Stimulated activated naive B cell treated with anti-CD40 and anti-IgM and Interleukin-4, amounts not matched to agents 10 μg/mL and 1 μg/mL and 100 μg/mL, for 72 hours (primary cell): Measurements from ENCODE around the gene ZNF77.
"Not testable (repeated sequence)": the region's sequence is repeated elsewhere in the genome, so short reads cannot be mapped to it uniquely, and the experiment has no call there.

Experiments used
- ATAC-seq, 2 donors: fragments of 150-1000 bp; cut with Tn5 transposase; replicated peaks; 2 replicates each; pipeline ENCODE4 v1.10.0; 2021; ENCODE audit warnings: moderate library complexity in 1 of 2
- DNase-seq: peaks from one replicate; pipeline ENCODE4 v3.0.0; 2021
- H3K27ac Mint-ChIP-seq: one replicate; pipeline ENCODE4 v1.8.0; 2022; ENCODE audit warnings: mild to moderate bottlenecking, mixed read lengths
- H3K27me3 Mint-ChIP-seq, 2 donors: one replicate each; pipeline ENCODE4 v1.8.0; 2022; ENCODE audit warnings: mixed read lengths in 2 of 2
- H3K36me3 Mint-ChIP-seq, 2 donors: one replicate each; pipeline ENCODE4 v1.8.0; 2022; ENCODE audit warnings: mixed read lengths in 2 of 2, mild to moderate bottlenecking in 1 of 2
- H3K4me1 Mint-ChIP-seq, 2 donors: one replicate each; pipeline ENCODE4 v1.8.0; 2022; ENCODE audit warnings: mixed read lengths in 2 of 2, mild to moderate bottlenecking in 1 of 2
- H3K4me3 Mint-ChIP-seq, 2 donors: one replicate each; pipeline ENCODE4 v1.8.0; 2022; ENCODE audit warnings: mild to moderate bottlenecking in 2 of 2, mixed read lengths in 2 of 2, moderate library complexity in 1 of 2
- H3K9me3 Mint-ChIP-seq, 2 donors: one replicate each; pipeline ENCODE4 v1.8.0; 2022; ENCODE audit warnings: mixed read lengths in 2 of 2, mild to moderate bottlenecking in 1 of 2

ZNF77 gene

DNA sequence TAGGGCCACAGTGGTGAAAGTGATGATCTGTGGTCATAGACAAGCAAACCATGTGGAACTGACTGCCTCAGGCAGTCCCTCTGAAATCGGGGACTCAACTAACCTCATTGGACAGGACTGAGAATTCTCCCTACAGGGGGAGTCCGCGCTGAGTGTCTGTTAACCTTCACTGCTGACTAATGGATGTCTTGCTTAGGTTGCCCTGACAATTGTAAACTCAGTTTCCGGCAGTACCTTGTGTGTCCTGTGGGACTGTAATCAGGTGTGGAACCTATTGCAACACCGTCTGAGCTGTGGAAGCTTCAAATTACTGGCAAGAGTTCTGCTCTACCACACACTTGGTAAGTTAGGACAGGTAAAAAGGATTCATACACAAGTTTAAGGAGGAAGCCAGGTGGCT lies 21.8 kb downstream of the ZNF77 start:
- no peak overlapping the region for H3K4me3 Mint-ChIP-seq
- H3K9me3 Mint-ChIP-seq: no peaks in the 10 kb centered on the region
- DNase-seq (no peak), ATAC-seq (peak in 1 of 2 donors; percentile 54)
- no peak overlapping the region for H3K27ac Mint-ChIP-seq
- no peaks in the 10 kb centered on the region for H3K4me1 Mint-ChIP-seq
- peaks cover 20 to 25% of the 10 kb centered on the region in 2 donors for H3K36me3 Mint-ChIP-seq
- H3K27me3 Mint-ChIP-seq: no peaks in the 10 kb centered on the region

DNA sequence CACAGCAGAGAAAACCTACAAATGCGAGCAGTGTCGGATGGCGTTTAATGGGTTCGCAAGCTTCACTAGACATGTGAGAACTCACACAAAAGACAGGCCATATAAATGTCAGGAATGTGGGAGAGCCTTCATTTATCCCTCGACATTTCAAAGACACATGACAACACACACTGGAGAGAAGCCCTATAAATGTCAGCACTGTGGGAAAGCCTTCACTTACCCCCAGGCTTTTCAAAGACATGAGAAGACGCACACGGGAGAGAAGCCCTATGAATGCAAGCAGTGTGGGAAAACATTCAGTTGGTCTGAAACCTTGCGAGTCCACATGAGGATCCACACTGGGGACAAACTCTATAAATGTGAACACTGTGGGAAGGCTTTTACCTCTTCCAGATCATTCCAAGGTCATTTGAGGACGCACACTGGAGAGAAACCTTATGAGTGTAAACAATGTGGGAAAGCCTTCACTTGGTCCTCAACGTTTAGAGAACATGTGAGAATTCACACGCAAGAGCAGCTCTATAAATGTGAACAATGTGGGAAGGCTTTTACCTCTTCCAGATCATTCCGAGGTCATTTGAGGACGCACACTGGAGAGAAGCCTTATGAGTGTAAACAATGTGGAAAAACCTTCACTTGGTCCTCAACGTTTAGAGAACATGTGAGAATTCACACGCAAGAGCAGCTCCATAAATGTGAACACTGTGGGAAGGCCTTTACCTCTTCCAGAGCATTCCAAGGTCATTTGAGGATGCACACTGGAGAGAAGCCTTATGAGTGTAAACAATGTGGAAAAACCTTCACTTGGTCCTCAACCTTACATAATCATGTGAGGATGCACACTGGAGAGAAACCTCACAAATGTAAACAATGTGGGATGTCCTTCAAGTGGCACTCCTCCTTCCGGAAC lies 27.2 kb downstream of the ZNF77 start:
- no peaks in the 10 kb centered on the region for H3K4me1 Mint-ChIP-seq
- H3K27me3 Mint-ChIP-seq: no peaks in the 10 kb centered on the region
- no peak overlapping the region for H3K27ac Mint-ChIP-seq
- no peak for ATAC-seq
- no peak overlapping the region for H3K4me3 Mint-ChIP-seq
- H3K9me3 Mint-ChIP-seq: peaks cover 8 to 9% of the 10 kb centered on the region in 2 donors
- H3K36me3 Mint-ChIP-seq: peaks cover 38 to 45% of the 10 kb centered on the region in 2 donors
- no peak for DNase-seq

DNA sequence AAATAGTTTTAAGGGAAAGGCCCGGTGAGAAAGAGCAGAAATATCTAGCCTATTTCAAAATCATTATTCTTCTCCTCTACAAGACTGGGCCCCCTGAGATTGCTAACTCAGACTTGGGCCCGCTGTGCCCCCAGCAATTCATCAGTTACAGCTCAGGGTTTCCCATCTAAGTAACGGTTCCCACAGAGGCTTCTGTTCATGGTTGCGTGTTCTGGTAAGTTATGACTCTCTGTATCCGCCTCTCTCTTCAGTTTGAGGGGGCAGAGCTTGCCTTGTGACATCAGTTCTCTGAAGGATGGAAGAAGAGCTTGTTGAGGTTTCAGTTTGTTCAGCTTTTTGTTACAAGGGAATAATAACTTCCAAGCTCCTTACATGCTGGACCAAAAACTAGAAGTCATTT lies 32.5 kb downstream of the ZNF77 start:
- DNase-seq: no peak
- Mint-ChIP-seq H3K27me3 (no peaks in the 10 kb centered on the region), H3K27ac (no peak overlapping the region), H3K9me3 (peaks cover 10% of the 10 kb centered on the region in 2 donors), H3K4me3 (no peak overlapping the region), H3K4me1 (peaks cover 9 to 23% of the 10 kb centered on the region in 2 donors), H3K36me3 (peaks cover 31 to 49% of the 10 kb centered on the region in 2 donors)
- no peak for ATAC-seq

DNA sequence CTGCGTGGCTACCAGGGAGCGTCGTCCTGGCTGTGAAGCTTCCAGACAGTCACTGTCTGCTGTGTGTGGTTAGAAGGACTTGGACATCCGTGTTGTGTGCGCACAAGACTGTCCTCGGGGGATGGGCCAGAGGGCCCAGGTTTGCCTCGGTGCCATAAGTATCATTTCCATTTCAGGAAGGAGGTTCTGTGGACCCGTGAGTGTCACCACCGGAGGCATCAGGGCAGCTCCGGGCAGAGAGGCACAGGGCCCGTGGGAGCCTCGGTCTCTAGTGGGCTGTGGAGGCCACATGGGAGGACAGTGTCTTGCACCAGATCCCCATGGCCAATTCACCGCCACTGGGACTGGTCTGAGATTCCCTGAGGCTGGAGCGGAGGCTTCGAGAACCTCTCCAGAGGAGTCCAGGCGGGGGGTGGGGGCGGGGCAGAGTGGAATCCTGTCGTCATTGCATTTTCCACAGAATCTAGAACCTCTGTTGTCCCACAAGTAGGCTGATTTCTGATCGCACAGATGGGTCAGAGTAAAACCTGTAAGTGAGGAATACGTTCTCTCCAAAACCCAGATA lies 38.1 kb downstream of the ZNF77 start:
- Mint-ChIP-seq H3K4me3 (no peak overlapping the region), H3K36me3 (peaks cover 9 to 20% of the 10 kb centered on the region in 2 donors), H3K4me1 (peaks cover 15 to 29% of the 10 kb centered on the region in 2 donors), H3K27ac (no peak overlapping the region), H3K9me3 (peaks cover 3 to 4% of the 10 kb centered on the region in 2 donors), H3K27me3 (no peaks in the 10 kb centered on the region)
- no peak for ATAC-seq
- DNase-seq: no peak

GRCh38 chr19:2905918-2906519 lies 38.8 kb downstream of the ZNF77 start:
- DNase-seq: no peak
- Mint-ChIP-seq H3K9me3 (peaks cover 3 to 4% of the 10 kb centered on the region in 2 donors), H3K27me3 (no peaks in the 10 kb centered on the region), H3K4me3 (no peak overlapping the region), H3K4me1 (peaks cover 16 to 35% of the 10 kb centered on the region in 2 donors), H3K27ac (no peak overlapping the region), H3K36me3 (peaks cover 7 to 17% of the 10 kb centered on the region in 2 donors)
- ATAC-seq: no peak

DNA sequence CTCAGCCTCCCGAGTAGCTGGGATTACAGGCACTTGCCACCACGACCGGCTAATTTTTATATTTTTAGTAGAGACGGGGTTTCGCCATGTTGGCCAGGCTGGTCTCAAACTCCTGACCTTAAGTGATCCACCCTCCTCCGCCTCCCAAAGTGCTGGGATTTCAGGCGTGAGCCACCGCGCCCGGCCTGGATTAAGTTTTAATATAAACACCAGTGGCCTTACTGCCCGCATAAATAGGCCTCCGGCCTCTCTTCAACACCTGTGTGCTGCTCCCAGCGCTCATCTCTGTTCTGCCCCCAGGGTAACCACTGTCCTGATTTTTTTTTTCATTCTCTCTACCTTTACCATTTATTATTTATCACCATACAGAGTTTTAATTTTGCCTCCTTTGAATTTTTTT lies 41.4 kb downstream of the ZNF77 start:
- DNase-seq, H3K27ac Mint-ChIP-seq, H3K9me3 Mint-ChIP-seq, ATAC-seq, H3K27me3 Mint-ChIP-seq, H3K4me3 Mint-ChIP-seq: not testable (repeated sequence)
- H3K4me1 Mint-ChIP-seq: peaks cover 13 to 28% of the 10 kb centered on the region in 2 donors
- H3K36me3 Mint-ChIP-seq: peaks cover 2 to 11% of the 10 kb centered on the region in 2 donors

- Mint-ChIP-seq H3K9me3 (no peaks in the 10 kb centered on the region), H3K36me3 (peaks cover 2 to 12% of the 10 kb centered on the region in 2 donors), H3K27ac (no peak overlapping the region), H3K4me3 (peak overlapping the region in 1 of 2 donors; percentile 17), H3K4me1 (peaks cover 13 to 27% of the 10 kb centered on the region in 2 donors), H3K27me3 (no peaks in the 10 kb centered on the region)
- ATAC-seq (no peak), DNase-seq (no peak)
Measured at GRCh38 chr19:2902590-2903218, 42.1 kb downstream of the ZNF77 start.

- H3K27ac Mint-ChIP-seq: peak within 1 kb of the TSS; percentile 99
- DNase-seq (peak; percentile 96), ATAC-seq (peak; percentile 96 to 98)
- H3K4me1 Mint-ChIP-seq: peaks cover 10 to 19% of the 10 kb centered on the region in 2 donors
- peak within 1 kb of the TSS; percentile 100 for H3K4me3 Mint-ChIP-seq
- no peaks in the 10 kb centered on the region for H3K27me3 Mint-ChIP-seq
- H3K9me3 Mint-ChIP-seq: peaks cover 4 to 7% of the 10 kb centered on the region in 2 donors
- H3K36me3 Mint-ChIP-seq: peaks cover 2 to 16% of the 10 kb centered on the region in 2 donors
Measured at GRCh38 chr19:2900296-2901252, 44.2 kb downstream of the ZNF77 start, which contains the start of gene ZNF57. TSS of gene ZNF57 (plus strand) at chr19:2900928. CDS start at chr19:2901046, 118 bp downstream.

DNA sequence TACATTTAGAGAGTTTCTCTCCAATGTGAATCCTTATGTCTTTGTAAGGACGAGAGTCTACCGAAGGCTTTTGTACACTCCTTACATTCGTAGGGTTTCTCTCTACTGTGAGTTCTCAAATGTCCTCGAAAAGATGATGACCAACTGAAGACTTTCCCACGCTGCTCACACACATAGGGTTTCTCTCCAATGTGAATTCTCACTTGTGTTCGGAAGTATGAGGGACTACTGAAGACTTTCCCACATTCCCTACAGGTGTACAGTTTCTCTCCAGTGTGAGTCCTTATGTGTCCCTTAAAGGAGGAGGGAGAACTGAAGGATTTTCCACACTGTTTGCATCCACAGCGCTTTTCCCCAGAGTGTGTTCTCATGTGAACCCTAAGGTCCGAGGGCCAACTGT lies 48.1 kb downstream of the ZNF77 start:
- ATAC-seq (no peak), DNase-seq (no peak)
- H3K9me3 Mint-ChIP-seq: peaks cover 4 to 9% of the 10 kb centered on the region in 2 donors
- H3K36me3 Mint-ChIP-seq: peaks cover 5 to 15% of the 10 kb centered on the region in 2 donors
- H3K27me3 Mint-ChIP-seq: no peaks in the 10 kb centered on the region
- peaks cover 6 to 12% of the 10 kb centered on the region in 2 donors for H3K4me1 Mint-ChIP-seq
- H3K27ac Mint-ChIP-seq: no peak overlapping the region
- no peak overlapping the region for H3K4me3 Mint-ChIP-seq

- not testable (repeated sequence) for H3K27me3 Mint-ChIP-seq, ATAC-seq, DNase-seq, H3K27ac Mint-ChIP-seq, H3K36me3 Mint-ChIP-seq, H3K9me3 Mint-ChIP-seq
- H3K4me3 Mint-ChIP-seq: peak overlapping the region in 1 of 2 donors; percentile 21
- peaks cover 15 to 20% of the 10 kb centered on the region in 2 donors for H3K4me1 Mint-ChIP-seq
Measured at GRCh38 chr19:2890531-2890930, 54.2 kb downstream of the ZNF77 start.

DNA sequence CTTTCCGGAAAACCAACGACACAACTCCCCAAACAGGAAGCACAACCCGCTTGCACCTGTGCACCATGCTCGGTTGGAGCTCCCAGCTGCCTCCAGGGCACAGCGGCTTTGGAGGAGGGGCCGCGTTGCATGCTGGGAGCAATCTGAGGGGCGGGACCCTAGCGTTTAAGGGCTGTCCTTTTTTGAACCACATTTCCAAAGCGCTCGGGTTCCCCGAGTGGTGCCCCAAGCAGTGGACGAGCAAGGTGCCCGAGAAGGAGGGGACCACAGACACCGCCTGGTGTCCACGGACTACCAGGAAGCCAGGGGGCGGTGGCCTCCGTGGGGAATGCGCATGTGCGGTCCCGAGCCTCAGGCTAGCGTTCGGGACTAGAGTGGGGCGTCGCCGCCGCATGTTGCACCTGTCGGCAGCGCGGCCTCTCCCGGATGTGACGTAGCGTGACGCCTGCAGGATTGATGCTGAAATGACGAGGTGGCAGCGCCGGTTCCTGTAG lies 56.0 kb downstream of the ZNF77 start:
- Mint-ChIP-seq H3K4me1 (peaks cover 15 to 20% of the 10 kb centered on the region in 2 donors), H3K4me3 (peak overlapping the region; percentile 84 to 86), H3K27me3 (no peaks in the 10 kb centered on the region), H3K9me3 (no peaks in the 10 kb centered on the region), H3K27ac (peak overlapping the region; percentile 94), H3K36me3 (peaks cover 0 to 4% of the 10 kb centered on the region in 2 donors)
- ATAC-seq: peak; percentile 84 to 86
- peak; percentile 80 for DNase-seq

- Mint-ChIP-seq H3K9me3 (no peaks in the 10 kb centered on the region), H3K27me3 (no peaks in the 10 kb centered on the region), H3K4me1 (peaks cover 15 to 20% of the 10 kb centered on the region in 2 donors), H3K36me3 (peaks cover 0 to 4% of the 10 kb centered on the region in 2 donors), H3K27ac (peak overlapping the region; percentile 32), H3K4me3 (peak overlapping the region; percentile 3 to 63)
- ATAC-seq (peak; percentile 52 to 56), DNase-seq (peak; percentile 13)
Measured at GRCh38 chr19:2887391-2887914, 57.3 kb downstream of the ZNF77 start.

- Mint-ChIP-seq H3K27ac (no peak overlapping the region), H3K4me3 (no peak overlapping the region), H3K4me1 (peaks cover 13 to 15% of the 10 kb centered on the region in 2 donors), H3K27me3 (no peaks in the 10 kb centered on the region), H3K9me3 (no peaks in the 10 kb centered on the region), H3K36me3 (peaks cover 0 to 4% of the 10 kb centered on the region in 2 donors)
- DNase-seq: no peak
- ATAC-seq: no peak
Measured at GRCh38 chr19:2885736-2886135, 59.0 kb downstream of the ZNF77 start.
